K562 (cell line): ENCODE data around the gene MED13L. TPM values are rescaled to one million over a fixed set of nuclear protein-coding genes. Genes with fewer than 3 reads are reported as not detected.
A peak's percentile ranks its signal among the peaks of the same experiment; 100 is the strongest.

Experiments used
- ATAC-seq: fragments of 200-7000 bp; cut with Tn5 transposase; 3 replicates; pipeline ENCODE4 v1.9.1; 2020; ENCODE audit warnings: moderate library complexity
- BruUV-seq: library from RNA; stranded (reverse); fragments of 400-500 nt; replicated peaks from 2 replicates; lab custom pipeline; 2021; lab: Mats Ljungman, UMichigan
- CTCF ChIA-PET: fragments of 300-600 bp; formaldehyde crosslinking; extraction: SDS; loops from one replicate; lab custom pipeline; 2021; ENCODE audit warnings: low intra/inter-chr PET ratio; lab: Yijun Ruan, JAX
- POLR2A ChIA-PET: fragments of 300-600, 350-650 bp; sonication (Branson Sonifier 250); formaldehyde crosslinking; extraction: SDS; loops from one replicate; lab custom pipeline; 2021; ENCODE audit warnings: antibody characterized with exemption, inconsistent platforms; lab: Yijun Ruan, JAX
- DNase-seq, 4 experiments: peaks; one replicate each; pipeline versions ENCODE4 v3.0.0 to v3.0.0-alpha.2; 2011 to 2018; ENCODE audit warnings: low spot score in 3 of 4, mixed read lengths in 3 of 4; ENCODE audit errors: extremely low read depth in 1 of 4
- FAIRE-seq: peaks from 2 replicates; lab custom pipeline; 2011; peaks lifted over from hg19 to GRCh38; lab: Jason Lieb, UNC
- H2AFZ ChIP-seq: 2 replicates; pipeline ENCODE4 v1.6.0; 2011; ENCODE audit warnings: low read depth, low read length, control low read depth, inconsistent platforms
- H3K27ac ChIP-seq: fragments of 200-600 bp; 3 replicates; pipeline ENCODE4 v1.8.0; 2011; ENCODE audit warnings: low read depth, mild to moderate bottlenecking, control low read depth, inconsistent platforms, low read length, moderate library complexity, mixed read lengths; ENCODE audit errors: extremely low read depth
- H3K27me3 ChIP-seq, 2 experiments: fragments of 300-600 bp in 1 of 2; 2 replicates in 1 of 2; 3 replicates in 1 of 2; pipeline versions ENCODE4 v1.6.0 to v1.8.0; 2011; ENCODE audit warnings: inconsistent platforms in 2 of 2, low read length in 2 of 2, mild to moderate bottlenecking in 1 of 2, mixed read lengths in 1 of 2, moderate library complexity in 1 of 2; ENCODE audit not compliant: control insufficient read depth in 2 of 2, insufficient read depth in 2 of 2
- H3K36me3 ChIP-seq: fragments of 300-600 bp; 3 replicates; pipeline ENCODE4 v1.8.0; 2011; ENCODE audit warnings: mild to moderate bottlenecking, low read length, inconsistent platforms; ENCODE audit not compliant: control insufficient read depth, insufficient read depth
- H3K4me1 ChIP-seq, 2 experiments: fragments of 200-600 bp in 1 of 2; replicated peaks in 1 of 2; 2 replicates in 1 of 2; 3 replicates in 1 of 2; pipeline versions ENCODE4 v1.5.1 to v1.8.0; 2011; ENCODE audit warnings: inconsistent platforms in 2 of 2, low read length in 2 of 2, mild to moderate bottlenecking in 1 of 2, mixed read lengths in 1 of 2, moderate library complexity in 1 of 2; ENCODE audit not compliant: control insufficient read depth in 2 of 2, insufficient read depth in 2 of 2
- H3K4me2 ChIP-seq: 2 replicates; pipeline ENCODE4 v1.6.1; 2011; ENCODE audit warnings: low read length, control low read depth, inconsistent platforms, mixed read lengths; ENCODE audit not compliant: insufficient read depth
- H3K4me3 ChIP-seq: fragments of 200-600 bp; sonication (generic), shearing (Covaris generic); 2 replicates; pipeline ENCODE4 v1.5.1; 2016; ENCODE audit warnings: control low read depth, inconsistent platforms
- H3K79me2 ChIP-seq: fragments of 200-600 bp; 3 replicates; pipeline ENCODE4 v1.8.0; 2011; ENCODE audit warnings: low read length, inconsistent platforms; ENCODE audit not compliant: control insufficient read depth, insufficient read depth
- H3K9ac ChIP-seq, 2 experiments: 2 replicates each; pipeline versions ENCODE4 v1.6.0 to v1.6.1; 2011; ENCODE audit warnings: low read depth in 2 of 2, low read length in 2 of 2, control low read depth in 1 of 2, inconsistent platforms in 1 of 2, mild to moderate bottlenecking in 1 of 2, mixed read lengths in 1 of 2; ENCODE audit not compliant: insufficient read depth in 1 of 2
- H3K9me1 ChIP-seq: one replicate; pipeline ENCODE4 v1.6.0; 2011; ENCODE audit warnings: inconsistent platforms, mild to moderate bottlenecking, low read length, moderate library complexity; ENCODE audit not compliant: control insufficient read depth, insufficient read depth
- H3K9me3 ChIP-seq: replicated peaks from 2 replicates; pipeline ENCODE4 v1.5.1; 2011; ENCODE audit warnings: low read depth, low read length, inconsistent platforms; ENCODE audit not compliant: control insufficient read depth, insufficient read depth
- H4K20me1 ChIP-seq: replicated peaks from 2 replicates; pipeline ENCODE4 v1.6.1; 2011; ENCODE audit warnings: low read length, inconsistent platforms, mixed read lengths; ENCODE audit not compliant: control insufficient read depth, insufficient read depth
- IRF9 ChIP-seq: fragments of 450-650 bp; IDR thresholded peaks from 2 replicates; pipeline ENCODE4 v1.6.1; 2016; ENCODE audit warnings: missing biosample characterization, missing genetic modification characterization
- RBM34 ChIP-seq: fragments of 200-400 bp; formaldehyde crosslinking; IDR thresholded peaks from 2 replicates; pipeline ENCODE4 v1.6.1; 2018; ENCODE audit warnings: low read length, borderline replicate concordance; ENCODE audit not compliant: insufficient read depth
- ZBTB8A ChIP-seq: fragments of 450-650 bp; IDR thresholded peaks from 2 replicates; pipeline ENCODE4 v1.6.1; 2018; ENCODE audit warnings: mild to moderate bottlenecking, moderate library complexity; ENCODE audit not compliant: partially characterized antibody
- ZNF77 ChIP-seq: fragments of 250-450 bp; sonication (Bioruptor Pico); IDR thresholded peaks from 2 replicates; pipeline ENCODE4 v1.5.0; 2020
- WGBS: fragments of 100-300 bp; shearing (Covaris generic); methylation state at CpG from one replicate; pipeline ENCODE4 v1.1.6; 2016; ENCODE audit warnings: low coverage, mixed read lengths; ENCODE audit not compliant: insufficient coverage; ENCODE audit errors: missing lambda C conversion rate; 5-methylcytosine and 5-hydroxymethylcytosine counted together
- in situ Hi-C: fragments of 300-500 bp; cut with MboI; formaldehyde crosslinking; loops from 4 replicates; pipeline ENCODE4 v1.15.0; 2018; ENCODE audit warnings: inconsistent platforms, mixed read lengths
- intact Hi-C: fragments of 100-400 bp; cut with micrococcal nuclease; formaldehyde crosslinking; loops from 2 replicates; pipeline ENCODE4 v1.14.2; 2022
- polyA plus RNA-seq, 8 experiments: library from polyadenylated mRNA; depleted of rRNA in 4 of 8; stranded (reverse) in 5 of 8; unstranded in 3 of 8; fragments of >200 nt; fragmentation: Nextera tagmentation in 2 of 8; fragmentation: Illumina TruSeq in 1 of 8; extraction: Ambion mirVana in 2 of 8; extraction: Trizol in 1 of 8; gene quantifications; 2 replicates each; pipeline versions ENCODE4 v1.2.1 to v1.2.3, GENCODE V29; 2011 to 2014; ENCODE audit warnings: inconsistent platforms in 1 of 8, missing spikeins in 1 of 8
- total RNA-seq, 7 experiments: library from RNA; depleted of rRNA in 6 of 7; stranded (reverse); fragments of >200 nt in 6 of 7; fragmentation: Illumina TruSeq in 2 of 7; extraction: Trizol in 2 of 7; gene quantifications; 2 replicates each; pipeline versions ENCODE4 v1.2.1 to v1.2.3, GENCODE V29; 2011 to 2021; ENCODE audit warnings: low replicate concordance in 1 of 7

The MED13L gene
- total and polyA plus RNA-seq, 9 of the 15 experiments (the other 6 are each of a cell fraction or from before 2014, with no cell fraction given), result 13.4 to 90.3 (median 36.9) TPM

- TF ChIP-seq ZNF77, result no peak
- no peak for TF ChIP-seq RBM34
- no peak overlapping the region for H3K4me3 ChIP-seq
- H3K9me1 ChIP-seq, result no peaks in the 10 kb centered on the region
- ChIA-PET CTCF (no interaction called here), POLR2A (interaction anchor here (1.1 kb wide), 1 partner anchor 9 kb away, joined by 7 read pairs; no protein-coding TSS in a partner anchor)
- intact Hi-C loops, result no loop called here
- FAIRE-seq, result no peak
- H3K27ac ChIP-seq, result no peak overlapping the region
- H3K9ac ChIP-seq, result no peak overlapping the region
- 92% methylated on average over 5 of the region's 7 CpGs for WGBS
- in situ Hi-C loops, result loop anchor here (25.0 kb wide), 1 partner anchor 1169 kb away; no protein-coding TSS in a partner anchor
- no peak overlapping the region for H2AFZ ChIP-seq
- H4K20me1 ChIP-seq, result no peaks in the 10 kb centered on the region
- BruUV-seq, result no TSS peak
- H3K9me3 ChIP-seq, result no peaks in the 10 kb centered on the region
- H3K4me1 ChIP-seq, result no peaks in the 10 kb centered on the region
- H3K36me3 ChIP-seq, result peaks cover 97% of the 10 kb centered on the region
- H3K4me2 ChIP-seq, result no peak overlapping the region
- ATAC-seq, result no peak
- H3K79me2 ChIP-seq, result no peaks in the 10 kb centered on the region
- no peak for DNase-seq
- H3K27me3 ChIP-seq, result no peaks in the 10 kb centered on the region
Observed at GRCh38 chr12:115968211-115968610, 309.3 kb downstream of the MED13L start.

GRCh38 chr12:115966376-115966775 is 311.1 kb downstream of the MED13L start:
- Histone ChIP-seq H3K27ac (no peak overlapping the region), H3K4me2 (no peak overlapping the region), H4K20me1 (no peaks in the 10 kb centered on the region), H2AFZ (no peak overlapping the region), H3K79me2 (no peaks in the 10 kb centered on the region)
- CTCF ChIA-PET, result interaction anchor here (0.6 kb wide), 1 partner anchor 100 kb away, joined by 4 read pairs; no protein-coding TSS in a partner anchor
- no TSS peak for BruUV-seq
- FAIRE-seq, result peak; percentile 19
- TF ChIP-seq IRF9 (tag) (no peak), ZBTB8A (no peak)
- TF ChIP-seq, all 486 proteins: peak for 0
- DNase-seq, result no peak
- ATAC-seq, result no peak
- in situ Hi-C loops, result loop anchor here (25.0 kb wide), 1 partner anchor 1171 kb away; no protein-coding TSS in a partner anchor
- no peaks in the 10 kb centered on the region for H3K9me3 ChIP-seq
- 88% methylated on average over 4 of the region's 4 CpGs for whole genome bisulfite sequencing
- no peak overlapping the region for H3K4me3 ChIP-seq
- H3K9me1 ChIP-seq, result no peaks in the 10 kb centered on the region
- H3K4me1 ChIP-seq, result no peaks in the 10 kb centered on the region
- POLR2A ChIA-PET, result no interaction called here
- H3K36me3 ChIP-seq, result peaks cover 91% of the 10 kb centered on the region
- intact Hi-C loops, result no loop called here
- H3K9ac ChIP-seq, result no peak overlapping the region
- no peaks in the 10 kb centered on the region for H3K27me3 ChIP-seq
